Tibial nerve (tissue), 3 donors: ENCODE data around the gene RRAGD.
A peak's percentile ranks its signal among the peaks of the same experiment; 100 is the strongest.

Experiments
- POLR2A ChIP-seq, 2 donors: fragments of 450-650 bp; IDR thresholded peaks; one replicate each; pipeline ENCODE4 v1.6.1; 2017; ENCODE audit warnings: antibody characterized with exemption in 2 of 2, mild to moderate bottlenecking in 2 of 2, moderate library complexity in 2 of 2
- TF ChIP-seq, protein P1 (sequence below), 5 experiments: fragments of 200-600 bp in 3 of 5; fragments of 450-650 bp in 2 of 5; sonication (generic) in 3 of 5; IDR thresholded peaks; one replicate each; pipeline ENCODE4 v1.5.1; 2016 to 2019; ENCODE audit warnings: antibody characterized with exemption in 5 of 5, mild to moderate bottlenecking in 3 of 5, moderate library complexity in 2 of 5

GRCh38 chr6:89433252-89434149, 21.4 kb upstream of the RRAGD start:
- no peak for TF ChIP-seq POLR2A (IDR thresholded peaks at IDR 0.05)
- TF ChIP-seq, protein P1, sequence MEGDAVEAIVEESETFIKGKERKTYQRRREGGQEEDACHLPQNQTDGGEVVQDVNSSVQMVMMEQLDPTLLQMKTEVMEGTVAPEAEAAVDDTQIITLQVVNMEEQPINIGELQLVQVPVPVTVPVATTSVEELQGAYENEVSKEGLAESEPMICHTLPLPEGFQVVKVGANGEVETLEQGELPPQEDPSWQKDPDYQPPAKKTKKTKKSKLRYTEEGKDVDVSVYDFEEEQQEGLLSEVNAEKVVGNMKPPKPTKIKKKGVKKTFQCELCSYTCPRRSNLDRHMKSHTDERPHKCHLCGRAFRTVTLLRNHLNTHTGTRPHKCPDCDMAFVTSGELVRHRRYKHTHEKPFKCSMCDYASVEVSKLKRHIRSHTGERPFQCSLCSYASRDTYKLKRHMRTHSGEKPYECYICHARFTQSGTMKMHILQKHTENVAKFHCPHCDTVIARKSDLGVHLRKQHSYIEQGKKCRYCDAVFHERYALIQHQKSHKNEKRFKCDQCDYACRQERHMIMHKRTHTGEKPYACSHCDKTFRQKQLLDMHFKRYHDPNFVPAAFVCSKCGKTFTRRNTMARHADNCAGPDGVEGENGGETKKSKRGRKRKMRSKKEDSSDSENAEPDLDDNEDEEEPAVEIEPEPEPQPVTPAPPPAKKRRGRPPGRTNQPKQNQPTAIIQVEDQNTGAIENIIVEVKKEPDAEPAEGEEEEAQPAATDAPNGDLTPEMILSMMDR (IDR thresholded peaks at IDR 0.05), result peak in 1 of 5 experiments; percentile 11
